NCI-H2196 treated with DMSO at 0.1 percent for 48 hours (cell line): ENCODE data around the gene GTF3C1.
"Not testable (repeated sequence)": the region's sequence is repeated elsewhere in the genome, so short reads cannot be mapped to it uniquely, and the experiment has no call there.

Experiments used
- DNase-seq: peaks from one replicate; lab custom pipeline; 2025; ENCODE audit not compliant: unreplicated experiment; lab: John Stamatoyannopoulos, UW

Gene GTF3C1

GRCh38 chr16:27549746-27550581 is at the start of gene GTF3C1, which contains the start of gene KATNIP:
TSS of gene GTF3C1 (minus strand) at chr16:27549913. CDS start at chr16:27549890, 23 bp downstream.
TSS of gene KATNIP (plus strand) at chr16:27550144. CDS start at chr16:27550171, 27 bp downstream.
- peak; percentile 97 for DNase-seq

DNA sequence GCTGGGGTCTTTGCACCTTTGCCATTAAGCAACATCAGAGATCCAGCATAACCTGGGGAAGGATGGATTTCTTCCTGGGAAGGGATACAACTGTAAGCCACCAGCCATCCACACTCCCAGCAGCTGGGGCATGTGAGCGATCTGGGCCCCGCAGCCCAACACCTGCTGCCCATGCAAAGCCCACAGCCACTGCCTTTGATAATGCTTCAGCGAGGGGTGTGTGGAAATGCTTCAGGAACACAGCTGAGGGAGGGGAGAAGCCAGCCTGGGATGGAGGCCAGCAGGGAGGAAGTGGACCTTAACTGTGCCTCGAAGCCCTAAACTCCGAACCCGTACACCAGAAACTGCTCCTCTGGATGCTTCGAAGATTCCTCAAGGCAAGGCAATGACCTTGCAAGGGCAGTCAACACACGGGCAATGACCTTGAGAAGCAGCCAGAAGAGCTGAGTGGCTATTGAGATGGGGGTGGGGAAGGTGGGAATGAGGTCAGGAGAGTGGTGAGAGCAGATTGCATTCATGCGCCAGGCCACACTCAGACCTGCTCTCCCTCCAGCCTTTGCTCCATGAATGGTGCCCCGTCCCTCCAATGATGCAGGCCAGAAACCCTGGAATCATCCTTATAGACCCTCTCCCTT is 49.3 kb upstream of the GTF3C1 start:
- no peak for DNase-seq

DNA sequence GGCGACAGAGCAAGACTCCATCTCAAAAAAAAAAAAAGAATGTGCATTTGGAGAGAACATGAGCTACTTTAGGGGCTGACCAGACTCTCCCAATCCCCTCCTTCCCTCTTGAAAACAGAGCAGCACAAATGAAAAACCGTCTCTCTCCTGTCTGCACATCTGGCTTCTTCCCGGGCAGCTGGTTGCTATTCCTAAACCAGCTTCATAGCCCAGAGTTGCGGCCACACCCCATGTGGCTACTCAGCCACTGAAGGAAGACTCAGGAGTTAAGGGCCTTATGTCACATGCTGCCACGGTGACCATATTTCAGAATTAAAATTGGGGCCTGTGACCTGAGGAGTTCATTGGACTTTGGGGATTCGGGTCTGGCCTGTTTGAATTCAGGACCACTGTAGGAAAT is 48.5 kb upstream of the GTF3C1 start:
- no peak for DNase-seq

GRCh38 chr16:27597361-27597760 is 47.6 kb upstream of the GTF3C1 start:
- no peak for DNase-seq

GRCh38 chr16:27596411-27596810 is 46.7 kb upstream of the GTF3C1 start:
- DNase-seq: no peak

DNA sequence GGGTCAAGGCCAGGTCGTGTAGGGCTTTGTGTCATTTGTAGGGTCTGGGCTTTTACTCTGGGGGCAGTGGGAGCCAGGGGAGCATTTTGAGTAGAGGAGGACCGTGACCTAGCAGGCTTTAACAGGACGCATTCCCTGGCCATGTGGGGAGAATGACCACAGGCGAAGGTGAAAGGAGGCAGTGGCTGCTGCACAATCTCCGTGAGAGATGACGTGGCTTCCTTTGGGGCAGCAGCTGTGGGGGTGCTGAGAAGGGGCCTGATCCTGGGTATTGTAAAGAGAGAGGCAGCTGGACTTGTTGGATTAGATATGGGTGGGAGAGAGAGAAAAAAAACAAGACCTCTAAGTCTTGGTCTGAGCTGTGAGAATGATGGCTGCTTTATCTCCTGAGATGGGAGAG is 46.3 kb upstream of the GTF3C1 start:
- no peak for DNase-seq

GRCh38 chr16:27595475-27595874 is 45.8 kb upstream of the GTF3C1 start:
- no peak for DNase-seq

DNA sequence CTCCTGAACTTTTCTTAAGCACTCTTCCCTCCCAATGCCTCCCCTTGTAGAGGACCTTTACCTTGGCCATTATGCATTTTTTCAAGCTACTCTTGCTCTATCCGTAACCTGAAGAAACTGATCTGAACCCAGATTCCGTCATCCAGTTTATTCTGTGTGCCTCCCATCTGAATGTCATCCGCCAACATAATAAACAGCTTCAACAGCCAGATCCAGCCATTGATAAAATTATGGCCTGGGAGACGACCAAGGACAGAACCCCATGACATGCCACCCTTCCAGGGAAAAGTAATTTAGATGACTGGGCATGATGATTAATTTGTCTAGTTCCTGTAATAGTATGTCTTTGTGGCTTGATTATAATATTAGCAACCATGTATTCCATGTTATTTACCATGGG is 42.1 kb upstream of the GTF3C1 start:
- no peak for DNase-seq

- DNase-seq: no peak
Observed at GRCh38 chr16:27588057-27588456, 38.3 kb upstream of the GTF3C1 start.

- DNase-seq: no peak
Observed at GRCh38 chr16:27586711-27587110, 37.0 kb upstream of the GTF3C1 start.

DNA sequence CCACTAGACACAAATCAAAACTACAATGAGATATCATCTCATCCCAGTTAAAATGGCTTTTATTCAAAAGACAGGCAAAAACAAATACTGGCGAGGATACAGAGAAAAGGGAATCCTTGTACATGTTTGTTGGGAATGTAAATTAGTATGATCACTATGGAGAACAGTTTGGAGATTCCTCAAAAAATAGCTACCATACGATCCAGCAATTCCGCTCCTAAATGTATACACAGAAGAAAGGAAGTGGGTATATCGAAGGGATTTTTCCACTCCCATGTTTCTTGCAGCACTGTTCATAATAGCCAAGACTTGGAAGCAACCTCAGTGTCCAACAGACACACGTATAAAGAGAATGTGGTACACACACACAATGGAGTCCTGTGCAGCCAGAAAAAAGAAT is 35.5 kb upstream of the GTF3C1 start:
- no peak for DNase-seq

- DNase-seq: no peak
Observed at GRCh38 chr16:27583634-27584033, 33.9 kb upstream of the GTF3C1 start.

DNA sequence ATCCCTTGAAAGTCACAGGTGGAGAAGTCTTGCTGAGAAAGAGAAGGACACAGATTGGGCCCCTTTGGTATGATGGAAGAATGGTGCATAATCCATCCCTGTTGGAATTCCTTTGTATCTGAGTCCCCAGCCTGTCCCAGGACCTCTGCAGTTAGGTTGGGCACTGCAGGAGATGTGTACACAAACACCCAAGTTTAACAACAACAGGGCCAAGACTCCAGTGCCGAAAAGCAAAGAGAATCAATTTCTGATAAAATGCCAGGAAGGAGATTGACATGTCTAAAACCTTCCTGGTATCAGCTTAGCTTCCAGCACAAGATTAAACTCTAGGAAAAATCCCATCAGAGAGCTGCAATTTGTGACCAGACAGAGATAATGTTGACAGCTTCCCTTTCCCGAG is 33.2 kb upstream of the GTF3C1 start:
- no peak for DNase-seq

DNA sequence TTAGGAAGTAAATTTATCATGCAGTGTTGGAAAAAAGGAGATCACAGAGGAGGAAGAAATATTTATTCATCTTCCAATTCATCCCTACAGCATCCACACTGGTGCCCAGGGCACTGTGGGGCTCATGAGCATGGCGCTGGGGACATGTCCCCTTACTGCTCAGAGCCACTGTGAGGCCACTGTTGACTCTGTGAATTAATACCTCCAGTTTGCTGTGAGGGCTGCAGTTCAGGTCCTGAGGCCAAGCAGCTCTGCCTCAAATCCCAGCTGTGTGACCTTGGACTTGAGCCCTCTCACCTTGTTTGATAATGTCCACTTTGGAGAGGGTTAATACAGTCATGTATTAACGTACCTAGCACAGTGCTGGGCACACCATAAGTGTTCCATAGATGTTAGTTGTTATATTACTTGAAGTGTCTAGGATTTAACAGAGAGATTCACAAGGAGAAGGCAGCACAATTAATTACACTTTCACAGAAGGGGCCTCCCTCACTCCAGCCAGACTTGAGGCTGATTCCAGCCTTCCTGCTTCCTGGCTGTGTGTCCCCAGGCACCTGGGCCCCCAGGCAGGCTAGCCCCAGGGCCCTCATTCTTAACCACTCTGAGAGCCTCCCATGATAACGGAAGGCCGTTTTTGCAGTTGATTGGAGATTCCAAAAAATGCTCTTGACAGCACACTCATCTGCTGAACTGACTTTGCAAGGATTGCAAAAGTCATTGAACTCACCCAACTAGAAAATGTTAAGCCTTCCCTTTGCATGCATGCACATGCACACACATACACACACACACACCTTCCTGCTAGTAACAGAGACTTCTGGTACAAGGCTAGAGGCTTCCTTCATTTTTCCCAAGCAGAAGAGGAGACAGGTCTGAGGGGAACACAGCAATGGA is 29.6 kb upstream of the GTF3C1 start:
- no peak for DNase-seq

DNA sequence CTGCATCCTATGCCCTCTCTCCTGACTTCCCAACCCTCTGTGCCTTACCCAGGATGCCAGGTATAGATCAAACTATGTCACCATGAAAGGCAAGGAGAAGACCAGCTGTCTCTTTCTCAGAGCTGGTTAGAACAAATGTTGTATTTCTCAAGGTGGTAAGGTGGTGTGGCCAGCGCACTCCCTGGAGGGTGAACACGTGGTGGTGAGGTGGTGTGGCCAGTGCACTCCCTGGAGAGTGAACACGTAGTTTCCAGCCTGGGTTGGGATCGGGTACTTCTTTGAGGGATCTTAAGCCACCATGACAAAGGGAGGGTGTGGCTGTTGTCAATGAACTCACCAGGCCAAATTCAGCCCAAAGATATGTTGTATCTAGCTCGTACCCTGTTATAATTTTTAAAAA is 27.0 kb upstream of the GTF3C1 start:
- DNase-seq: no peak

- no peak for DNase-seq
Observed at GRCh38 chr16:27572711-27573110, 23.0 kb upstream of the GTF3C1 start.

DNA sequence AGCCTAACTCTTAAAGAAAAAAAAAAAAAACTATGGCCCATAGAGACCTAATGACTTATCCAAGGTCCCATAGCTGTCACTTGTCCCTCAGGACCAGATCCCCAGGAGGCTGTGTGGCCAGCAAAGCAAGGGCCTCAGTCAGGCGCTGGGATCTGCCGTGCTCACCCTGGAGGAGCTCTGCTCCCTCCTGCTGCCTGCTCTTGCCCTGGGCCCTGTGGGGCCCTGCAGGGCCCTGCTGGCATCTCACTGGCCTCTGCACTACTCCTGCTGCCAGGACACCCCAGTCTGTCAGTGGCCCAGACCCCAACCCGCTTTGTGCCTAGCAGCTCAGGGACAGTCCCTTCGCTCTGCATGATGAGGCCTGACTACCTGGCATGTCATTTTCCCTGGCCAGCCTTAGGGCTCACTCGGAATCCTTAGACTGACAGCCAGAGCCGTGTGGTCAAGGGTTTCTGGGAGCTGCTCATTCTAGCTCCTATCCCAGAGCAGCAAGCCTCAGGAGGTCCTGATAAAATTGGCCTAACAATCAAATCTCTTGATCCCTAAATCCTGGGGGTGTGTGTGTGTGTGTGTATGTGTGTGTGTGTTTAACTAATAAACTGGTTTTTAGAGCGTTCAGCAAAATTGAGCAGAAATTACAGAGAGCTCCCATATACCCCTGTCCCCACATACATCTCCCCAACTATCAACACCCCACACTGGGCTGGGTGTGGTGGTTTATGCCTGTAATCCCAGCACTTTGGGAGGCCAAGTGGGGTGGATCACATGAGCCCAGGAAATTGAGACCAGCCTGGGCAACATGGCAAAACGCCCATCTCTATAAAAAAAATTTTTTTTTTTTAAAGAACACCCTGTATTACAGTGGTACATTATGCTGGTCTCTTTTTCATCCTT is 22.0 kb upstream of the GTF3C1 start:
- DNase-seq: no peak

DNA sequence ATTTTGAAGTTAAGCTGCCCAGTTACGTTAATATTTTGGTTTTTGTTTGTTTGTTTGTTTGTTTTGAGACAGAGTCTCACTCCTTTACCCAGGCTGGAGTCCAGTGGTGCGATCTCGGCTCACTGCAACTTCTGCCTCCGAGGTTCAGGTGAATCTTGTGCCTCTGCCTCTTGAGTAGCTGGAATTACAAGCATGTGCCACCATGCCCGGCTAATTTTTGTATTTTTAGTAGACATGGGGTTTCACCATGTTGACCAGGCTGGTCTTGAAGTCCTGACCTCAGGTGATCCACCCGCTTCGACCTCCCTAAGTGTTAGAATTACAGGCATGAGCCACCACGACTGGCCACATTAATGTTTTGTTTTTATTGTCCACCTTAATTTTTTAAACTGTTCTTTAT is 21.3 kb upstream of the GTF3C1 start:
- DNase-seq: not testable (repeated sequence)

- DNase-seq: no peak
Observed at GRCh38 chr16:27568077-27568476, 18.4 kb upstream of the GTF3C1 start.

GRCh38 chr16:27566417-27566816 is 16.7 kb upstream of the GTF3C1 start:
- DNase-seq: no peak
